GM13977 (cell line): Measurements from ENCODE around the gene TTC8.

Experiments used
- DNase-seq: peaks from one replicate; pipeline ENCODE4 v3.0.0; 2012; ENCODE audit warnings: low spot score
- CTCF ChIP-seq: IDR thresholded peaks from 2 replicates; pipeline ENCODE4 v1.5.1; 2012; ENCODE audit warnings: mild to moderate bottlenecking, control low read depth; ENCODE audit not compliant: insufficient read depth; ENCODE audit errors: extremely low read depth, missing control alignments
- in situ Hi-C: fragments of 300-500 bp; cut with MboI; formaldehyde crosslinking; loops from one replicate; pipeline ENCODE4 v1.12.0; 2022; ENCODE audit warnings: low sequenced_read_pairs, low pct_unique_long_range_greater_than_20kb, mixed read lengths, inconsistent platforms; ENCODE audit not compliant: unreplicated experiment

The TTC8 gene

DNA sequence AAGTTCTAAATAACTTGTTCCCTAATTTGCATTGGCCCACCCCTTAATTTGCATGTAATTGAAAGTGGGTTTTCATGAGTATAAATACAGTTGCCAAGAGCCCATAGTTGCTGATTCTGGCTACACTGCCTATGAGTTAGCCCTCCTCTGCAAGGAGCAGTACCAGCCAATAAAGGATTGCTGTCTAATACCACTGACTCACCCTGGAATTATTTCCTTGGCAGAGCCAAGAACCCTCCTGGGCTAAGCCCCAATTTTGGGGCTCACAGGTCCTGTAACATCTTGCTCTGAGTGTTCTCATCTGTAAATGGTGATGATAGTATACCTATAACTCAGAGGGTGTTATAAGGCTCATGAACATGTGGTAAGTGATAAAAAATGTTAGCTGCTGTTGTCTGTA is 6.8 kb downstream of the TTC8 start:
- no peak for TF ChIP-seq CTCF
- DNase-seq: no peak
- in situ Hi-C loops: no loop called here

GRCh38 chr14:88834883-88835431 is 10.5 kb downstream of the TTC8 start:
- TF ChIP-seq CTCF: no peak
- in situ Hi-C loops: no loop called here
- no peak for DNase-seq

- TF ChIP-seq CTCF: no peak
- in situ Hi-C loops: no loop called here
Observed at GRCh38 chr14:88835661-88836060, 11.2 kb downstream of the TTC8 start.

GRCh38 chr14:88837495-88837894 is 13.0 kb downstream of the TTC8 start:
- in situ Hi-C loops: no loop called here
- DNase-seq: no peak
- no peak for TF ChIP-seq CTCF

More at GRCh38 chr14:88835661-88836060, 11.2 kb downstream of the TTC8 start:
- no peak for DNase-seq

- no peak for TF ChIP-seq CTCF
- in situ Hi-C loops: no loop called here
- no peak for DNase-seq
Observed at GRCh38 chr14:88838015-88838414, 13.6 kb downstream of the TTC8 start.

DNA sequence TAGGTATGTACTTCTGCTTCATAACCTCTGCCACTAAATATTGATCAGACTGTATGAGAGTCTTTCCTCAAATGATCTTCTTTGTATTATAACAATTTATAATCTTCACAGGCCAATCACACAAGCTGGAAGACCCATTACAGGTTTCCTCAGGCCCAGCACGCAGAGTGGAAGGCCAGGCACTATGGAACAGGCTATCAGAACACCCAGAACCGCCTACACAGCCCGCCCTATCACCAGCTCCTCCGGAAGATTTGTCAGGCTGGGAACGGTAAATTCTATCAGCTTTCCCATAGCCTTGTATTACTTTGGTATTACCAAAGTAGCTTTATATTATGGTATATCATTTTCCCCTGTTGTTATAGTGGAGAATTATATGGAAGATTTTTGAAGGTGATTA is 16.5 kb downstream of the TTC8 start:
- in situ Hi-C loops: no loop called here
- no peak for DNase-seq
- TF ChIP-seq CTCF: no peak

- no peak for TF ChIP-seq CTCF
- DNase-seq: no peak
- in situ Hi-C loops: no loop called here
Observed at GRCh38 chr14:88841741-88842140, 17.3 kb downstream of the TTC8 start.
